Measurements from ENCODE around the gene RPL10.

RPL10 gene

DNA sequence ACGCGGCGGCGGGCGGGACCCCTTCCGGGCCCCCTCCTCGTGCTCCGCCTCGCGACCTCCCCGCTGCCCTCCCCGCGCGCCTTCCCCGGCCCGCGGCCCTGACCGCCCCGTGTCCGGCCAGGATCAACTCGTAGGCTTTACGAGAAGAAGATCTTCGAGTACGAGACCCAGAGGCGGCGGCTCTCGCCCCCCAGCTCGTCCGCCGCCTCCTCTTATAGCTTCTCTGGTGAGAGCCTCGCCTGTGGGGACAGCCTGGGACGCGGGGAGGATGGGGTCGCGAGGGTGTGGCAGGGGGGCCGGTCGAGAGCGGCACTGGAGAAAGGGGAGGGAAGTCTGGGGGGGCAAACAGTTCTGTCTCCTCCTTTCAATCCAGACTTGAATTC, 18.6 kb upstream of the RPL10 start:
- TF ChIP-seq, protein P1, sequence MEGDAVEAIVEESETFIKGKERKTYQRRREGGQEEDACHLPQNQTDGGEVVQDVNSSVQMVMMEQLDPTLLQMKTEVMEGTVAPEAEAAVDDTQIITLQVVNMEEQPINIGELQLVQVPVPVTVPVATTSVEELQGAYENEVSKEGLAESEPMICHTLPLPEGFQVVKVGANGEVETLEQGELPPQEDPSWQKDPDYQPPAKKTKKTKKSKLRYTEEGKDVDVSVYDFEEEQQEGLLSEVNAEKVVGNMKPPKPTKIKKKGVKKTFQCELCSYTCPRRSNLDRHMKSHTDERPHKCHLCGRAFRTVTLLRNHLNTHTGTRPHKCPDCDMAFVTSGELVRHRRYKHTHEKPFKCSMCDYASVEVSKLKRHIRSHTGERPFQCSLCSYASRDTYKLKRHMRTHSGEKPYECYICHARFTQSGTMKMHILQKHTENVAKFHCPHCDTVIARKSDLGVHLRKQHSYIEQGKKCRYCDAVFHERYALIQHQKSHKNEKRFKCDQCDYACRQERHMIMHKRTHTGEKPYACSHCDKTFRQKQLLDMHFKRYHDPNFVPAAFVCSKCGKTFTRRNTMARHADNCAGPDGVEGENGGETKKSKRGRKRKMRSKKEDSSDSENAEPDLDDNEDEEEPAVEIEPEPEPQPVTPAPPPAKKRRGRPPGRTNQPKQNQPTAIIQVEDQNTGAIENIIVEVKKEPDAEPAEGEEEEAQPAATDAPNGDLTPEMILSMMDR (conservative IDR thresholded peaks at IDR 0.05; ENCODE audit: low read length): no peak
- H3K4me3 ChIP-seq (ENCODE audit: low read length): peak overlapping the region; percentile 74
- no peak for DNase-seq (ENCODE audit: low read depth)

DNA sequence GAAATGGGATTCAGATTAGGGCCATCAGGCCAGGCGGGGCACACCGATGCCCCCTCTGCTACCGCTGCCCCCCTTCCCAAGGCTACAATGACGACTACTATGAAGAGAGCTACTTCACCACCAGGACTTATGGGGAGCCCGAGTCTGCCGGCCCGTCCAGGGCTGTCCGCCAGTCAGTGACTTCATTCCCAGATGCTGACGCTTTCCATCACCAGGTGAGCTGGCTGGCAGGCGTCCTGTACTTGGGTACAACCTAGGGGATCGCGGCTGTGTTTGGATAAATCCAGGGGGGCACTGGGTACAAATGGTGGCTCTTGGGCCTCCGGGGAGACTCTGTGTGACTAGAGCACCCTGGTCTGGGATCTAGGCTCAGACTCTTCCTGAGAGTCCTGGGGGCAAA, 18.0 kb upstream of the RPL10 start:
- no peak for DNase-seq (ENCODE audit: low read depth)
- TF ChIP-seq, protein P1 (conservative IDR thresholded peaks at IDR 0.05; ENCODE audit: low read length): no peak

DNA sequence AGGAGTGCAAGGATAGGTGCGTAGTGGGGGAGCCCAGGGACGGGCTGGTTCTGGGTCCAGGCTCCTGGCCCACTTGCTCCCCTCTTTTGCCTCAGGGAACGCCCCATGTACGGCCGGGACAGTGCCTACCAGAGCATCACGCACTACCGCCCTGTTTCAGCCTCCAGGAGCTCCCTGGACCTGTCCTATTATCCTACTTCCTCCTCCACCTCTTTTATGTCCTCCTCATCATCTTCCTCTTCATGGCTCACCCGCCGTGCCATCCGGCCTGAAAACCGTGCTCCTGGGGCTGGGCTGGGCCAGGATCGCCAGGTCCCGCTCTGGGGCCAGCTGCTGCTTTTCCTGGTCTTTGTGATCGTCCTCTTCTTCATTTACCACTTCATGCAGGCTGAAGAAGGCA, 17.4 kb upstream of the RPL10 start:
- no peak for DNase-seq (ENCODE audit: low read depth)
- peak overlapping the region; percentile 74 for H3K4me3 ChIP-seq (ENCODE audit: low read length)
- TF ChIP-seq, protein P1 (conservative IDR thresholded peaks at IDR 0.05; ENCODE audit: low read length): no peak

More for the DNA sequence above, 18.0 kb upstream of the RPL10 start:
- H3K4me3 ChIP-seq (ENCODE audit: low read length): peak overlapping the region; percentile 74

DNA sequence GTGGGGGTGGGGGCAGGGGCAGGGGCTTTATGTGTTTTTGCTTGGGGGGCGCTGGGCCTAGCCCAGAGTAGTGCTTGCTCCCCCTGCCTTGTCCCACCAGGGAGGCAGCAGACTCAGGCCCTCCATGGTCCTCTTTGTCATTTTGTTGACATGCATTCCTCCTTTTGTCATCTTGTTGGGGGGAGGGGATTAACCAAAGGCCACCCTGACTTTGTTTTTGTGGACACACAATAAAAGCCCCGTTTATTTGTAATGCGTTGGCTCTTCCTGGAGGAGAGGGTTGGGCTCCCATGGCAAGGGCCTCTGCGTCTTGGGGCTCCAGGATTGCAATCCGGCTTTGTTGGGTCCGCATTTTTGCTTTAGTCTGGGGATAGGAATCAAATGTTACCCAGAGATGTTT, 16.9 kb upstream of the RPL10 start:
- TF ChIP-seq, protein P1 (conservative IDR thresholded peaks at IDR 0.05; ENCODE audit: low read length): no peak
- H3K4me3 ChIP-seq (ENCODE audit: low read length): no peak overlapping the region

DNA sequence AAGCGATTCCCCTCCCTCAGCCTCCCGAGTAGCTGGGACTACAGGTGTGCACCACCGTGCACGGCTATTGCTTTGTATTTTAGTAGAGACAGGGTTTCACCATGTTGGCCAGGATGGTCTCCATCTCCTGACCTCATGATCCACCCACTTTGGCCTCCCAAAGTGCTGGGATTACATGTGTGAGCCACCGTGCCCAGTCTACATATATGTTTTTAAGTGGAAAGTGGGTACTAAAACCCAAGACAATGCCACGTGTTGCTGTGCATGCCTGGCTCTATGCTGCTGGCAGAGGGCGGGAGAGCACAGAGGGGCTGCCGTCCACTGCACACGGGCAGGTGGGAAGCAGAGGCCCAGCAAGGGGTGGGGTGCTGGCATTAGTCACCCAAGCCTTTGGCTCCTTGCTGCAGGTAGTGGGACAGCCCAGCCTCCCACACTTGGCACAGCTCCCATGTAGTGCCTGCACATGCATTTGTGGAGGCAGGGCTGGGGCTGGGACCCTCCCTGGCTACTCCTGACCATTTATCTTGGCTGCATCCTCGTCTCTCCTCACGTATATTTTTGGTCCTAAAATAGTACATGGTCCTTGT, 15.6 kb upstream of the RPL10 start:
- DNase-seq (ENCODE audit: low read depth): no peak
- H3K4me3 ChIP-seq (ENCODE audit: low read length): no peak overlapping the region
- TF ChIP-seq, protein P1 (conservative IDR thresholded peaks at IDR 0.05; ENCODE audit: low read length): no peak

More for the DNA sequence above, 16.9 kb upstream of the RPL10 start:
- DNase-seq (ENCODE audit: low read depth): no peak

DNA sequence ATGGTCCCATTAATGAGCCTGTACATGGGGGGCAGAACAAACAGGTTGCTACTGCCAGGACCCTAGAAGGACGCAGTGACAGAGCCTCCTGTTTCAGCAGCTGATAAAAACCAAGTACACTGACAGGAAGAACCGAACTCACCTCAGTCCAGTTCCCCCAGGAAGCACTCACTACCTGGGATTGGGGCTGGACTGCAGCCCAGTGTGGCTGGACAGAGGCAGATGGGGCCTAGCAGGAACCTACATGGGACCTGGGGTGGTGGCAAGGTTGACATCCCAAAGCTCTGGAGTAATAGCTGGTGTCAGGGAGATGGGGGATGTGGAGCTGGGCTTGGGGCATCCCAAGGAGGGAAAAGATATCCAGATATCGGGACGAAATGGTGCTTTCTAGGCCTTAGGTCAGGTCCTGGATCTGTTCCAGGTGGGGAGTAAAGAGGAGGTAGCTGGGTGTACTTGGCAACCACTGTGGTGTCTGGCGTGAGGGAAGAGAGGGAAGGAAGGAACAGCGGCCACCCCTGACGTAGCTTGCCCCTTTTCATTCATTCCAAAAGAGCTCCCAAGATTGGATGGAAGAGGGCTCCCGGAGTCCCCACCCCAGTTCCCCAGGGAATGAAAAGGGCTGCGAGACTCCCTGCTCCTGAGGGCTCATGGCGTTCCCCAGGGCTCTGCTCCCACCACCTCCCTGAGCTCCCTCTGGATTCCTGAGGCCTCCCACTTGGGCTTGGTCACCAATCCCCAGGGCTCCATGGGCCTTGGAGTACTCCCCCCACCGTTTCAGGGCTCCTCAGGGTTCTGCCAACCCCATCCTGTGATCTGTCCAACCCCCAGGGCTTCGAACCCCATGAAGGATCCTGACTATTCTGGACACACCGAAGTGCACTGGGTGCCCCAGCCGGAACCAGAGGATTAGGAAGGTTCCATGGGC, 14.6 kb upstream of the RPL10 start:
- no peak for DNase-seq (ENCODE audit: low read depth)
- TF ChIP-seq, protein P1 (conservative IDR thresholded peaks at IDR 0.05; ENCODE audit: low read length): no peak
- no peak overlapping the region for H3K4me3 ChIP-seq (ENCODE audit: low read length)

Measured in AG10803 (cell line).